ENCODE results near the gene MSN.
"Not testable (repeated sequence)": the region's sequence is repeated elsewhere in the genome, so short reads cannot be mapped to it uniquely, and the experiment has no call there.

MSN gene

GRCh38 chrX:65757943-65758342 is 90.5 kb downstream of the MSN start:
- H3K4me3 ChIP-seq (ENCODE audit: low read depth, low read length) = no peak overlapping the region
- no peak for TF ChIP-seq CTCF (IDR thresholded peaks at IDR 0.05; ENCODE audit: control insufficient read depth, extremely low read depth, insufficient read depth)
- no peak for DNase-seq (ENCODE audit: low read depth)

GRCh38 chrX:65758505-65758904 is 91.1 kb downstream of the MSN start:
- DNase-seq (ENCODE audit: low read depth) = no peak
- no peak for TF ChIP-seq CTCF (IDR thresholded peaks at IDR 0.05; ENCODE audit: control insufficient read depth, extremely low read depth, insufficient read depth)
- H3K4me3 ChIP-seq (ENCODE audit: low read depth, low read length) = no peak overlapping the region

DNA sequence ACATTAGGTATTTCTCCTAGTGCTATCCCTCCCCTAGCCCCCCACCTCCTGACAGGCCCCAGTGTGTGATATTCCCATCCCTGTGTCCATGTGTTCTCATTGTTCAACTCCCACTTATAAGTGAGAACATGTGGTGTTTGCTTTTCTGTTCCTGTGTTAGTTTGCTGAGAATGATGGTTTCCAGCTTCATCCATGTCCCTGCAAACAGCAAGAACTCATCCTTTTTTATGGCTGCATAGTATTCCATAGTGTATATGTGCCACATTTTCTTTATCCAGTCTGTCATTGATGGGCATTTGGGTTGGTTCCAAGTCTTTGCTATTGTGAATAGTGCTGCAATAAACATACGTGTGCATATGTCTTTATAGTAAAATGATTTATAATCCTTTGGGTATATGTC is 92.1 kb downstream of the MSN start:
- DNase-seq (ENCODE audit: low read depth); H3K4me3 ChIP-seq (ENCODE audit: low read depth, low read length): not testable (repeated sequence)

DNA sequence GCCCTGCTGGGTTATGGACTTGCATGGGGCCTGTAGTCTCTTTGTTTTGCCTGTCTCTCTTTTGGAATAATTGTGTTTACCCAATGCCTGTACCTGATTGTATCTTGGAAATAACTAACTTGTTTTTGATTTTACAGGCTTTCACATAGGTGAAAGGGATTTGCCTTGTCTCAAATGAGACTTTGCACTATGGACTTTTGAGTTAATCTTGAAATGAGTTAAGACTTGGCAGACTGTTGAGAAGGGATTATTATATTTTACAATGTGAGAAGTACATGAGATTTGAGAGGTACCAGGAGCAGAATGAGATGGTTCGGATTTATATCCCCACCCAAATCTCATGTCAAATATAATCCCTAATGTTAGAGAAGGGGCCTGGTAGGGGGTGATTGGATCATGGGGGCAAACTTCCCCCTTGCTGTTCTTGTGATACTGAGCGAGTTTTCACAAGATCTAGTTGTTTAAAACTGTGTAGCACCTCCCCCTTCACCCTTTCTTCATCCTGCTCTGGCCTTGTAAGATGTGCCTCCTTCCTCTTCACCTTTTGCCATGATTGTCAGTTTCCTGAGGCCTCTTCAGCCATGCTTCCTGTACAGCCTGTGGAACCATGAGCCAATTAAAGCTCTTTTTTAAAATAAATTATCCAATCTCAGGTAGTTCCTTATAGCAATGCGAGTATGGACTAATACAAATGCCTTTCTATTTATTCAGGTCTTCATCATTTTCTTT is 102.3 kb downstream of the MSN start:
- no peak for DNase-seq (ENCODE audit: low read depth)
- TF ChIP-seq CTCF (IDR thresholded peaks at IDR 0.05; ENCODE audit: control insufficient read depth, extremely low read depth, insufficient read depth) = no peak
- no peak overlapping the region for H3K4me3 ChIP-seq (ENCODE audit: low read depth, low read length)

DNA sequence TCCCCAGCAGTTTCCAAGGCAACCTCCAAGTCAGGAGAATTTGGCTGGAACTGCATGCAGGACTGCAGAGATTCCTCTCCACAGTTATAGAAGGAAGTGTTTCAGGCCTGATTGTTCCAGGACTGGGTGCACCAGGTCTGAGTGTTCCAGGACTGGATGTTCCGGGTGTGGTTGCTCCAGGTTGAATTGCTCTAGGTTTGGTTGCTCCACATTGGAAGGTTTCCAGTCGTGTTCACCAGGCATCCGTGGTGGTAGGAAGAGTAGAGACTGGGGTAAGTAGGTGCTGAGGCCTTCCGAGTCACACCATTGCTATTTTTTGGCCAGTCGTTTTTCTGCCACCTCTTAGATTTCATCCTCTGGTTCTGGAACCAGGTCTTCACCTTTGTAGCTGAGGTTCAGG is 105.4 kb downstream of the MSN start:
- H3K4me3 ChIP-seq (ENCODE audit: low read depth, low read length) = no peak overlapping the region
- no peak for TF ChIP-seq CTCF (IDR thresholded peaks at IDR 0.05; ENCODE audit: control insufficient read depth, extremely low read depth, insufficient read depth)
- no peak for DNase-seq (ENCODE audit: low read depth)

DNA sequence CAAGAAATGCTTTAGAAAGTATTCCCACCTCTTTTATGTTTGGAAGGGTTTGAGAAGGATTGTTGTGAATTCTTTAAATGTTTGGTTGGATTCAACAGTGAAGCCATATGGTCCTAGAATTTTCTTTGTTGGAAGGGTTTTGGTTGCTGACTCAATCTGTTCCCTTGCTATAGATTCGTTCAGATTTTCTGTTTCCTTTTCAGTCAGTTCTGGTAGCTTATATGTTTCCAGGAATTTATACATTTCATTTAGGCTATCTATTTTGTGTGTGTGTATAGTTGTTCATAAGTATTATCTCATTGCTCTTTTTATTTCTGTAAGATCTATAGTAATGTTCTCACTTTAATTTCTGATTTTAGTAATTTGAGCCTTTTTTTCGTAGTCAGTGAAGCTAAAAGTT is 114.4 kb downstream of the MSN start:
- no peak for TF ChIP-seq CTCF (IDR thresholded peaks at IDR 0.05; ENCODE audit: control insufficient read depth, extremely low read depth, insufficient read depth)
- DNase-seq (ENCODE audit: low read depth) = no peak
- no peak overlapping the region for H3K4me3 ChIP-seq (ENCODE audit: low read depth, low read length)

DNA sequence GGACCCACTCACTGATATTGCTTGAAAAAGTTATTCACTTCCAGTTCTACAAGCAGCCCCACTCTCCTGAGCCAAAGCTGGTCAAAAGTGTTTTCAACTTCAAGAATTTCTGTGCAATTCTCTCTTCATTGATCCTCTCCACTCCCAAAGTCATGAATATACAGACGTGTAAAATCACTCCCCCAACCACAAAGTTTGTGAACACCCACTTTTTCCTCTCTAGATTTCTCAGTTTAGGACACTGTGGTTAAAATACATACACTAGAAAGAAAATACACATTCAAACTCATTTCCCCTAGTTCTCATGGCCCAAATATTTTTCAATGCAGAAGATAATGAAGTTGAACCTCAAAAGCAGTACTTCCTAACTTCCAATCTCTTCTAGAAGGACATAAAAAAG is 116.3 kb downstream of the MSN start:
- TF ChIP-seq CTCF (IDR thresholded peaks at IDR 0.05; ENCODE audit: control insufficient read depth, extremely low read depth, insufficient read depth) = no peak
- no peak overlapping the region for H3K4me3 ChIP-seq (ENCODE audit: low read depth, low read length)
- DNase-seq (ENCODE audit: low read depth) = no peak

Data from LNCaP clone FGC (cell line).